OCI-LY1 (cell line): ENCODE results near the gene SMYD3.

Experiments used
- H2AFZ ChIP-seq: fragments of 200-600 bp; sonication (generic), shearing (Covaris generic); 2 replicates; pipeline ENCODE4 v1.6.0; 2014; ENCODE audit warnings: antibody characterized with exemption, mild to moderate bottlenecking, low read length
- H3F3A ChIP-seq: fragments of 200-600 bp; sonication (generic), shearing (Covaris generic); 2 replicates; pipeline ENCODE4 v1.6.0; 2014; ENCODE audit warnings: mild to moderate bottlenecking, antibody characterized with exemption, low read length, moderate library complexity; ENCODE audit not compliant: insufficient read depth
- H3K27ac ChIP-seq: fragments of 200-600 bp; sonication (generic); 2 replicates; pipeline ENCODE4 v1.5.1; 2014; ENCODE audit warnings: low read length, mixed run types, mild to moderate bottlenecking, low read depth; ENCODE audit not compliant: poor library complexity, severe bottlenecking
- H3K27me3 ChIP-seq: fragments of 200-600 bp; sonication (generic); 2 replicates; pipeline ENCODE4 v1.6.0; 2014; ENCODE audit warnings: antibody characterized with exemption, mild to moderate bottlenecking, low read length, moderate library complexity; ENCODE audit not compliant: insufficient read depth
- H3K36me3 ChIP-seq: fragments of 200-600 bp; sonication (generic); 2 replicates; pipeline ENCODE4 v1.6.1; 2014; ENCODE audit warnings: mild to moderate bottlenecking, antibody characterized with exemption, low read length, moderate library complexity, mixed read lengths; ENCODE audit not compliant: insufficient read depth
- H3K4me1 ChIP-seq: fragments of 200-600 bp; sonication (generic); 2 replicates; pipeline ENCODE4 v1.5.1; 2014; ENCODE audit warnings: mild to moderate bottlenecking, low read length, moderate library complexity; ENCODE audit not compliant: insufficient read depth, severe bottlenecking
- H3K4me2 ChIP-seq: fragments of 200-600 bp; sonication (generic), shearing (Covaris generic); 2 replicates; pipeline ENCODE4 v1.6.1; 2014; ENCODE audit warnings: low read length
- H3K4me3 ChIP-seq: fragments of 200-600 bp; sonication (generic); 2 replicates; pipeline ENCODE4 v1.5.1; 2014; ENCODE audit warnings: low read length, low read depth, mild to moderate bottlenecking, mixed read lengths; ENCODE audit not compliant: poor library complexity, severe bottlenecking
- H3K79me2 ChIP-seq: fragments of 200-600 bp; shearing (Covaris generic); 2 replicates; pipeline ENCODE4 v1.6.1; 2016; ENCODE audit warnings: mixed run types, low read length, mixed read lengths; ENCODE audit not compliant: insufficient read depth
- H3K9ac ChIP-seq: fragments of 200-600 bp; sonication (generic), shearing (Covaris generic); 2 replicates; pipeline ENCODE4 v1.6.1; 2014; ENCODE audit warnings: mild to moderate bottlenecking, low read length, mixed read lengths
- H3K9me2 ChIP-seq: fragments of 200-600 bp; sonication (generic), shearing (Covaris generic); 2 replicates; pipeline ENCODE4 v1.6.1; 2014; ENCODE audit warnings: low read depth, mild to moderate bottlenecking, low read length, mixed read lengths
- H3K9me3 ChIP-seq: fragments of 200-600 bp; shearing (Covaris generic); 2 replicates; pipeline ENCODE4 v1.6.1; 2014; ENCODE audit warnings: low read length, mixed read lengths
- H4K20me1 ChIP-seq: fragments of 200-600 bp; sonication (generic), shearing (Covaris generic); 2 replicates; pipeline ENCODE4 v1.6.0; 2016; ENCODE audit warnings: mild to moderate bottlenecking, low read length; ENCODE audit not compliant: insufficient read depth
- CTCF ChIP-seq: fragments of 200-600 bp; sonication (generic), shearing (Covaris generic); IDR thresholded peaks from 2 replicates; pipeline ENCODE4 v1.5.1; 2017; ENCODE audit warnings: mild to moderate bottlenecking, antibody characterized with exemption, low read length, moderate library complexity, mixed read lengths
- EZH2 ChIP-seq: fragments of 200-600 bp; sonication (generic), shearing (Covaris generic); IDR thresholded peaks from 2 replicates; pipeline ENCODE4 v1.8.0; 2017; ENCODE audit warnings: borderline replicate concordance, mixed run types, mild to moderate bottlenecking, antibody characterized with exemption, low read length, moderate library complexity, mixed read lengths

SMYD3 gene

GRCh38 chr1:245773344-245773743, 733.7 kb downstream of the SMYD3 start:
- Histone ChIP-seq H3K4me2 (no peak overlapping the region), H3K9ac (no peak overlapping the region), H3K79me2 (no peaks in the 10 kb centered on the region), H3K4me1 (no peaks in the 10 kb centered on the region), H3K9me2 (no peaks in the 10 kb centered on the region), H3K9me3 (no peaks in the 10 kb centered on the region), H3K27me3 (no peaks in the 10 kb centered on the region), H3K4me3 (no peak overlapping the region), H3F3A (no peaks in the 10 kb centered on the region), H3K36me3 (no peaks in the 10 kb centered on the region), H3K27ac (no peak overlapping the region), H4K20me1 (no peaks in the 10 kb centered on the region), H2AFZ (no peak overlapping the region)
- TF ChIP-seq EZH2 (no peak), CTCF (no peak)

DNA sequence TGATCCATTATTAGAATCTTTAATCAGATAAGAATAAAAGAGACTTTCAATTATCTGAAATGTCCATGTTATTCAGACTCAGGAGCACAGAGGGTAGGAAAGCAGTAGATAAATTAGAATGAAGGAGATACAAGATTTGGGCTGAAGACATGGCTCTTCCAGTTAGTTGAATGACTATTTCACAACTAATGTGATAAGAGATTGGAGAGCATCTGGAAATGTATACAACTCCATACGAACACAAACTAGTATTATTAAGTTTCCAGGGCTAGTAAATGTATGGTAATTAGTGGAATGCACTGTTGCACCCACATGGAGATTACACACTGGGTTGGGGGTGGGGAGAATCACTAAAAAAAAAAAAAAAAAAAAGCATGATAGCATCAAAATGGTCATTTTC, 734.3 kb downstream of the SMYD3 start:
- Histone ChIP-seq H3K9ac (no peak overlapping the region), H3K9me2 (no peaks in the 10 kb centered on the region), H3K27ac (no peak overlapping the region), H3K4me1 (no peaks in the 10 kb centered on the region), H3K4me3 (no peak overlapping the region), H3F3A (no peaks in the 10 kb centered on the region), H3K4me2 (no peak overlapping the region), H3K9me3 (no peaks in the 10 kb centered on the region), H4K20me1 (no peaks in the 10 kb centered on the region), H2AFZ (no peak overlapping the region), H3K79me2 (no peaks in the 10 kb centered on the region), H3K36me3 (no peaks in the 10 kb centered on the region), H3K27me3 (no peaks in the 10 kb centered on the region)
- no peak for TF ChIP-seq EZH2
- no peak for TF ChIP-seq CTCF

DNA sequence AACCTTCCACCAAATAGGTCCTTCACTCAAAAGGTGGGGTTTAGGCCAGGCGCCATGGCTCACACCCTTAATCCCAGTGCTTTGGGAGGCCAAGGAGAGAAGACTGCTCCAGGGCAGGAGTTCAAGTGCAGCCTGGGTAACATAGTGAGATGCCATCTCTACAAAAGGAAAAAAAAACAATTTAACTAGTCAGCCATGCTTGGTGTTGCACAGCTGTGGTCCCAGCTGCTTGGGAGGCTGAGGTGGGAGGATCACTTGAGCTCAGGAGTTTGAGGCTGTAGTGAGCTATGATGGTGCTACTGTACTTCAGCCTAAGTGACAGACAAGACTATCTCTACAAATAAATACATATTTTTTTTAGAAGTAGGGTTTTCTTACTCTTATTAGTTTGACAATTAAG, 734.8 kb downstream of the SMYD3 start:
- H3K9ac ChIP-seq, result no peak overlapping the region
- no peaks in the 10 kb centered on the region for H3K27me3 ChIP-seq
- no peak overlapping the region for H3K4me3 ChIP-seq
- no peak overlapping the region for H2AFZ ChIP-seq
- H3K9me2 ChIP-seq, result no peaks in the 10 kb centered on the region
- H3K36me3 ChIP-seq, result no peaks in the 10 kb centered on the region
- no peaks in the 10 kb centered on the region for H3K9me3 ChIP-seq
- H4K20me1 ChIP-seq, result no peaks in the 10 kb centered on the region
- TF ChIP-seq EZH2, result no peak
- no peak for TF ChIP-seq CTCF
- no peaks in the 10 kb centered on the region for H3K79me2 ChIP-seq
- no peak overlapping the region for H3K27ac ChIP-seq
- H3F3A ChIP-seq, result no peaks in the 10 kb centered on the region
- H3K4me1 ChIP-seq, result no peaks in the 10 kb centered on the region
- no peak overlapping the region for H3K4me2 ChIP-seq
